ENCODE results near the gene ASIP. TPM values are rescaled to one million over a fixed set of nuclear protein-coding genes. Genes with fewer than 3 reads are reported as not detected.

ASIP gene
- total and polyA plus RNA-seq, 2 of the 13 experiments (the other 11 are each of a cell fraction or from before 2014, with no cell fraction given): not detected

GRCh38 chr20:34302723-34303533, 61.7 kb downstream of the ASIP start, which contains the start of gene AHCY (continued):
- TF ChIP-seq ZNF850 (CRISPR knock-in tag; conservative IDR thresholded peaks at IDR 0.05) (peak; percentile 88), ZNF18 (CRISPR knock-in tag; IDR thresholded peaks at IDR 0.05; ENCODE audit: insufficient replicate concordance) (peak; percentile 48), SIX1 (CRISPR knock-in tag; IDR thresholded peaks at IDR 0.05; ENCODE audit: borderline replicate concordance) (no peak), ZFP1 (CRISPR knock-in tag; IDR thresholded peaks at IDR 0.05) (no peak; the same call in 1 of the 2 replicates), CEBPB (IDR thresholded peaks at IDR 0.05; ENCODE audit: borderline replicate concordance, low read depth, low read length) (peak; percentile 73), ZNF781 (CRISPR knock-in tag; IDR thresholded peaks at IDR 0.05; ENCODE audit: borderline replicate concordance, not compliant biosample characterization) (peak; percentile 84), GPBP1L1 (CRISPR knock-in tag; IDR thresholded peaks at IDR 0.05) (no peak), ZBTB37 (CRISPR knock-in tag; IDR thresholded peaks at IDR 0.05) (peak; percentile 61; the same call in 1 of the 2 replicates), ZBTB49 (CRISPR knock-in tag; IDR thresholded peaks at IDR 0.05; ENCODE audit: borderline replicate concordance) (peak; percentile 82; the same call in 1 of the 2 replicates), HOXA7 (CRISPR knock-in tag; IDR thresholded peaks at IDR 0.05) (no peak), MEIS1 (CRISPR knock-in tag; IDR thresholded peaks at IDR 0.05; ENCODE audit: borderline replicate concordance) (peak; percentile 52; the same call in 1 of the 2 replicates), HMG20A (CRISPR knock-in tag; IDR thresholded peaks at IDR 0.05; ENCODE audit: borderline replicate concordance) (peak; percentile 4; the same call in 1 of the 2 replicates), SP1 (IDR thresholded peaks at IDR 0.05) (no peak), SP1 (CRISPR knock-in tag; IDR thresholded peaks at IDR 0.05) (peak; percentile 70; the same call in 1 of the 2 replicates), CREM (IDR thresholded peaks at IDR 0.05) (peak; percentile 49), CREM (CRISPR knock-in tag; IDR thresholded peaks at IDR 0.05) (no peak), ZNF558 (CRISPR knock-in tag; IDR thresholded peaks at IDR 0.05; ENCODE audit: borderline replicate concordance) (peak; percentile 91; the same call in 1 of the 2 replicates), ZNF251 (CRISPR knock-in tag; IDR thresholded peaks at IDR 0.05) (no peak), ZSCAN12 (CRISPR knock-in tag; IDR thresholded peaks at IDR 0.05) (no peak; the same call in 1 of the 2 replicates), FOXK1 (CRISPR knock-in tag; IDR thresholded peaks at IDR 0.05; ENCODE audit: borderline replicate concordance, low read depth) (peak; percentile 73), ZBTB21 (CRISPR knock-in tag; IDR thresholded peaks at IDR 0.05) (no peak; the same call in 1 of the 2 replicates), ZNF431 (CRISPR knock-in tag; IDR thresholded peaks at IDR 0.05; ENCODE audit: borderline replicate concordance, low read depth) (peak; percentile 83; the same call in 1 of the 2 replicates)

Data from HepG2 (cell line).